ENCODE results near the gene DRAXIN. TPM values are rescaled to one million over a fixed set of nuclear protein-coding genes. Genes with fewer than 3 reads are reported as not detected.

The DRAXIN gene
- total RNA-seq, 4 donors from 2014 or later, result 0.06 to 0.41 TPM; not detected in 2

GRCh38 chr1:11693024-11693590 lies 1.6 kb downstream of the DRAXIN start:
- Histone ChIP-seq H3K4me1 (peaks cover 0 to 17% of the 10 kb centered on the region in 2 donors), H3K9me3 (no peaks in the 10 kb centered on the region), H3K4me3 (no peak overlapping the region), H3K36me3 (no peaks in the 10 kb centered on the region), H3K27me3 (peaks cover 0 to 11% of the 10 kb centered on the region in 2 donors), H3K27ac (no peak overlapping the region)
- TF ChIP-seq CTCF (IDR thresholded peaks at IDR 0.05) (no peak), POLR2A (IDR thresholded peaks at IDR 0.05) (no peak)
- intact Hi-C loops (cut with DNase I; ENCODE audit: low total_unique reads), result no loop called here
- DNase-seq, result no peak

GRCh38 chr1:11693917-11694316 lies 2.4 kb downstream of the DRAXIN start:
- H3K27me3 ChIP-seq, result peaks cover 0 to 11% of the 10 kb centered on the region in 2 donors

GRCh38 chr1:11695861-11696260 lies 4.4 kb downstream of the DRAXIN start:
- intact Hi-C loops (cut with DNase I; ENCODE audit: low total_unique reads), result no loop called here
- H3K27ac ChIP-seq, result no peak overlapping the region
- H3K27me3 ChIP-seq, result peaks cover 0 to 3% of the 10 kb centered on the region in 2 donors
- no peaks in the 10 kb centered on the region for H3K9me3 ChIP-seq
- no peak for DNase-seq
- peaks cover 0 to 10% of the 10 kb centered on the region in 2 donors for H3K4me1 ChIP-seq
- no peak overlapping the region for H3K4me3 ChIP-seq
- H3K36me3 ChIP-seq, result no peaks in the 10 kb centered on the region
- no peak for TF ChIP-seq CTCF (IDR thresholded peaks at IDR 0.05)
- no peak for TF ChIP-seq POLR2A (IDR thresholded peaks at IDR 0.05)

More at GRCh38 chr1:11693917-11694316, 2.4 kb downstream of the DRAXIN start:
- Histone ChIP-seq H3K27ac (no peak overlapping the region), H3K36me3 (no peaks in the 10 kb centered on the region), H3K4me1 (peaks cover 0 to 17% of the 10 kb centered on the region in 2 donors), H3K4me3 (no peak overlapping the region), H3K9me3 (no peaks in the 10 kb centered on the region)
- no peak for TF ChIP-seq POLR2A (IDR thresholded peaks at IDR 0.05)
- TF ChIP-seq CTCF (IDR thresholded peaks at IDR 0.05), result no peak
- intact Hi-C loops (cut with DNase I; ENCODE audit: low total_unique reads), result no loop called here
- no peak for DNase-seq

- Histone ChIP-seq H3K27me3 (peaks cover 0 to 5% of the 10 kb centered on the region in 2 donors), H3K4me3 (no peak overlapping the region), H3K9me3 (no peaks in the 10 kb centered on the region), H3K36me3 (no peaks in the 10 kb centered on the region), H3K27ac (no peak overlapping the region), H3K4me1 (no peaks in the 10 kb centered on the region)
- DNase-seq, result no peak
- TF ChIP-seq POLR2A (IDR thresholded peaks at IDR 0.05) (no peak), CTCF (IDR thresholded peaks at IDR 0.05) (no peak)
- intact Hi-C loops (cut with DNase I; ENCODE audit: low total_unique reads), result no loop called here
Measured at GRCh38 chr1:11697188-11697892, 5.8 kb downstream of the DRAXIN start.

GRCh38 chr1:11697893-11698210 lies 6.3 kb downstream of the DRAXIN start:
- no peak overlapping the region for H3K4me3 ChIP-seq
- TF ChIP-seq CTCF (IDR thresholded peaks at IDR 0.05), result no peak
- TF ChIP-seq POLR2A (IDR thresholded peaks at IDR 0.05), result no peak
- intact Hi-C loops (cut with DNase I; ENCODE audit: low total_unique reads), result no loop called here
- H3K4me1 ChIP-seq, result no peaks in the 10 kb centered on the region
- H3K9me3 ChIP-seq, result no peaks in the 10 kb centered on the region
- DNase-seq, result no peak
- H3K27ac ChIP-seq, result no peak overlapping the region
- peaks cover 0 to 5% of the 10 kb centered on the region in 2 donors for H3K27me3 ChIP-seq
- no peaks in the 10 kb centered on the region for H3K36me3 ChIP-seq

Data from uterus (tissue), 4 donors.